OCI-LY3 (cell line): ENCODE measurements around the gene C9.

Experiments
- H2AFZ ChIP-seq: fragments of 200-600, 300-600 bp; shearing (Covaris generic); 2 replicates; pipeline ENCODE4 v1.6.0; 2014; ENCODE audit warnings: antibody characterized with exemption, low read depth, low read length
- H3K27ac ChIP-seq: fragments of 200-600, 300-600 bp; sonication (generic); 2 replicates; pipeline ENCODE4 v1.5.1; 2014; ENCODE audit warnings: mild to moderate bottlenecking, low read length, moderate library complexity, mixed read lengths
- H3K27me3 ChIP-seq: fragments of 200-600, 300-600 bp; sonication (generic); 2 replicates; pipeline ENCODE4 v1.6.1; 2014; ENCODE audit warnings: low read depth, low read length, mixed read lengths
- H3K36me3 ChIP-seq: fragments of 200-600, 300-600 bp; sonication (generic); replicated peaks from 2 replicates; pipeline ENCODE3; 2014; ENCODE audit warnings: low read depth, low read length, mixed read lengths
- H3K4me1 ChIP-seq: fragments of 300-600, 200-600 bp; sonication (generic); 2 replicates; pipeline ENCODE4 v1.6.1; 2014; ENCODE audit warnings: low read length, mixed read lengths
- H3K4me2 ChIP-seq: fragments of 200-600, 300-600 bp; sonication (generic); 2 replicates; pipeline ENCODE4 v1.6.1; 2014; ENCODE audit warnings: low read length, mixed read lengths
- H3K4me3 ChIP-seq: fragments of 300-600, 200-600 bp; sonication (generic); 2 replicates; pipeline ENCODE4 v1.5.1; 2014; ENCODE audit warnings: antibody characterized with exemption, mild to moderate bottlenecking, low read length, moderate library complexity
- H3K79me2 ChIP-seq: fragments of 300-600, 200-600 bp; shearing (Covaris generic); 2 replicates; pipeline ENCODE4 v1.6.1; 2014; ENCODE audit warnings: mild to moderate bottlenecking, low read length, mixed read lengths
- H3K9ac ChIP-seq: fragments of 300-600, 200-600 bp; shearing (Covaris generic); 2 replicates; pipeline ENCODE4 v1.6.0; 2014; ENCODE audit warnings: mild to moderate bottlenecking, low read length, moderate library complexity
- H3K9me3 ChIP-seq: fragments of 200-600, 300-600 bp; shearing (Covaris generic); 2 replicates; pipeline ENCODE4 v1.6.1; 2014; ENCODE audit warnings: low read length, mixed read lengths; ENCODE audit not compliant: insufficient read depth
- H4K20me1 ChIP-seq: fragments of 200-600, 300-600 bp; sonication (generic); 2 replicates; pipeline ENCODE4 v1.6.1; 2016; ENCODE audit warnings: low read length, mixed read lengths; ENCODE audit not compliant: insufficient read depth
- CTCF ChIP-seq: fragments of 200-600, 300-600 bp; sonication (generic); IDR thresholded peaks from 2 replicates; pipeline ENCODE4 v1.5.1; 2014; ENCODE audit warnings: antibody characterized with exemption, low read length, low read depth
- EZH2phosphoT487 ChIP-seq: fragments of 200-600 bp; shearing (Covaris generic); IDR thresholded peaks from 2 replicates; pipeline ENCODE4 v1.6.1; 2018; ENCODE audit warnings: antibody characterized with exemption, mixed run types, low read depth

C9 gene

GRCh38 chr5:39333104-39333503 lies 31.2 kb downstream of the C9 start:
- Histone ChIP-seq H3K4me3 (no peak overlapping the region), H3K4me1 (peaks cover 5% of the 10 kb centered on the region; the same call in 1 of the 2 replicates), H3K9ac (no peak overlapping the region), H3K27me3 (no peaks in the 10 kb centered on the region), H3K9me3 (no peaks in the 10 kb centered on the region), H4K20me1 (no peaks in the 10 kb centered on the region), H3K36me3 (no peaks in the 10 kb centered on the region), H2AFZ (no peak overlapping the region), H3K4me2 (no peak overlapping the region), H3K79me2 (no peaks in the 10 kb centered on the region), H3K27ac (no peak overlapping the region)
- TF ChIP-seq CTCF: no peak
- TF ChIP-seq EZH2phosphoT487: no peak

- H3K36me3 ChIP-seq: no peaks in the 10 kb centered on the region
- H3K9me3 ChIP-seq: no peaks in the 10 kb centered on the region
- H3K27me3 ChIP-seq: no peaks in the 10 kb centered on the region
- no peak overlapping the region for H2AFZ ChIP-seq
- no peaks in the 10 kb centered on the region for H3K79me2 ChIP-seq
- H3K4me3 ChIP-seq: no peak overlapping the region
- H3K9ac ChIP-seq: no peak overlapping the region
- H3K27ac ChIP-seq: no peak overlapping the region
- H3K4me1 ChIP-seq: no peaks in the 10 kb centered on the region
- TF ChIP-seq EZH2phosphoT487: no peak
- no peaks in the 10 kb centered on the region for H4K20me1 ChIP-seq
- no peak overlapping the region for H3K4me2 ChIP-seq
Measured at GRCh38 chr5:39331861-39332381, 32.4 kb downstream of the C9 start.

- Histone ChIP-seq H4K20me1 (no peaks in the 10 kb centered on the region), H3K36me3 (no peaks in the 10 kb centered on the region), H3K9ac (no peak overlapping the region), H3K4me3 (no peak overlapping the region), H3K27ac (no peak overlapping the region), H3K4me1 (no peaks in the 10 kb centered on the region), H3K27me3 (no peaks in the 10 kb centered on the region), H3K4me2 (no peak overlapping the region), H2AFZ (no peak overlapping the region), H3K9me3 (no peaks in the 10 kb centered on the region), H3K79me2 (no peaks in the 10 kb centered on the region)
- no peak for TF ChIP-seq EZH2phosphoT487
- TF ChIP-seq CTCF: no peak
Measured at GRCh38 chr5:39328731-39329130, 35.6 kb downstream of the C9 start.

- Histone ChIP-seq H4K20me1 (no peaks in the 10 kb centered on the region), H3K36me3 (no peaks in the 10 kb centered on the region), H3K4me2 (no peak overlapping the region), H2AFZ (no peak overlapping the region), H3K27me3 (no peaks in the 10 kb centered on the region), H3K4me1 (no peaks in the 10 kb centered on the region), H3K79me2 (no peaks in the 10 kb centered on the region), H3K4me3 (no peak overlapping the region), H3K27ac (no peak overlapping the region), H3K9me3 (no peaks in the 10 kb centered on the region), H3K9ac (no peak overlapping the region)
- TF ChIP-seq CTCF (no peak), EZH2phosphoT487 (no peak)
Measured at GRCh38 chr5:39323542-39323941, 40.8 kb downstream of the C9 start.
